K562 (cell line): ENCODE measurements around the gene CHN2. TPM values are rescaled to one million over a fixed set of nuclear protein-coding genes. Genes with fewer than 3 reads are reported as not detected.

Source experiments
- ATAC-seq: fragments of 200-7000 bp; cut with Tn5 transposase; 3 replicates; pipeline ENCODE4 v1.9.1; 2020; ENCODE audit warnings: moderate library complexity
- BruUV-seq: library from RNA; stranded (reverse); fragments of 400-500 nt; replicated peaks from 2 replicates; lab custom pipeline; 2021; lab: Mats Ljungman, UMichigan
- CTCF ChIA-PET: fragments of 300-600 bp; formaldehyde crosslinking; extraction: SDS; loops from one replicate; lab custom pipeline; 2021; ENCODE audit warnings: low intra/inter-chr PET ratio; lab: Yijun Ruan, JAX
- POLR2A ChIA-PET: fragments of 300-600, 350-650 bp; sonication (Branson Sonifier 250); formaldehyde crosslinking; extraction: SDS; loops from one replicate; lab custom pipeline; 2021; ENCODE audit warnings: antibody characterized with exemption, inconsistent platforms; lab: Yijun Ruan, JAX
- DNase-seq, 4 experiments: peaks; one replicate each; pipeline versions ENCODE4 v3.0.0 to v3.0.0-alpha.2; 2011 to 2018; ENCODE audit warnings: low spot score in 3 of 4, mixed read lengths in 3 of 4; ENCODE audit errors: extremely low read depth in 1 of 4
- FAIRE-seq: peaks from 2 replicates; lab custom pipeline; 2011; peaks lifted over from hg19 to GRCh38; lab: Jason Lieb, UNC
- H2AFZ ChIP-seq: 2 replicates; pipeline ENCODE4 v1.6.0; 2011; ENCODE audit warnings: low read depth, low read length, control low read depth, inconsistent platforms
- H3K27ac ChIP-seq: fragments of 200-600 bp; 3 replicates; pipeline ENCODE4 v1.8.0; 2011; ENCODE audit warnings: low read depth, mild to moderate bottlenecking, control low read depth, inconsistent platforms, low read length, moderate library complexity, mixed read lengths; ENCODE audit errors: extremely low read depth
- H3K27me3 ChIP-seq, 2 experiments: fragments of 300-600 bp in 1 of 2; 2 replicates in 1 of 2; 3 replicates in 1 of 2; pipeline versions ENCODE4 v1.6.0 to v1.8.0; 2011; ENCODE audit warnings: inconsistent platforms in 2 of 2, low read length in 2 of 2, mild to moderate bottlenecking in 1 of 2, mixed read lengths in 1 of 2, moderate library complexity in 1 of 2; ENCODE audit not compliant: control insufficient read depth in 2 of 2, insufficient read depth in 2 of 2
- H3K36me3 ChIP-seq: fragments of 300-600 bp; 3 replicates; pipeline ENCODE4 v1.8.0; 2011; ENCODE audit warnings: mild to moderate bottlenecking, low read length, inconsistent platforms; ENCODE audit not compliant: control insufficient read depth, insufficient read depth
- H3K4me1 ChIP-seq, 2 experiments: fragments of 200-600 bp in 1 of 2; replicated peaks in 1 of 2; 2 replicates in 1 of 2; 3 replicates in 1 of 2; pipeline versions ENCODE4 v1.5.1 to v1.8.0; 2011; ENCODE audit warnings: inconsistent platforms in 2 of 2, low read length in 2 of 2, mild to moderate bottlenecking in 1 of 2, mixed read lengths in 1 of 2, moderate library complexity in 1 of 2; ENCODE audit not compliant: control insufficient read depth in 2 of 2, insufficient read depth in 2 of 2
- H3K4me2 ChIP-seq: 2 replicates; pipeline ENCODE4 v1.6.1; 2011; ENCODE audit warnings: low read length, control low read depth, inconsistent platforms, mixed read lengths; ENCODE audit not compliant: insufficient read depth
- H3K4me3 ChIP-seq: fragments of 200-600 bp; sonication (generic), shearing (Covaris generic); 2 replicates; pipeline ENCODE4 v1.5.1; 2016; ENCODE audit warnings: control low read depth, inconsistent platforms
- H3K79me2 ChIP-seq: fragments of 200-600 bp; 3 replicates; pipeline ENCODE4 v1.8.0; 2011; ENCODE audit warnings: low read length, inconsistent platforms; ENCODE audit not compliant: control insufficient read depth, insufficient read depth
- H3K9ac ChIP-seq, 2 experiments: 2 replicates each; pipeline versions ENCODE4 v1.6.0 to v1.6.1; 2011; ENCODE audit warnings: low read depth in 2 of 2, low read length in 2 of 2, control low read depth in 1 of 2, inconsistent platforms in 1 of 2, mild to moderate bottlenecking in 1 of 2, mixed read lengths in 1 of 2; ENCODE audit not compliant: insufficient read depth in 1 of 2
- H3K9me1 ChIP-seq: one replicate; pipeline ENCODE4 v1.6.0; 2011; ENCODE audit warnings: inconsistent platforms, mild to moderate bottlenecking, low read length, moderate library complexity; ENCODE audit not compliant: control insufficient read depth, insufficient read depth
- H3K9me3 ChIP-seq: replicated peaks from 2 replicates; pipeline ENCODE4 v1.5.1; 2011; ENCODE audit warnings: low read depth, low read length, inconsistent platforms; ENCODE audit not compliant: control insufficient read depth, insufficient read depth
- H4K20me1 ChIP-seq: replicated peaks from 2 replicates; pipeline ENCODE4 v1.6.1; 2011; ENCODE audit warnings: low read length, inconsistent platforms, mixed read lengths; ENCODE audit not compliant: control insufficient read depth, insufficient read depth
- NUFIP1 ChIP-seq: fragments of 450-650 bp; IDR thresholded peaks from 2 replicates; pipeline ENCODE4 v1.6.1; 2018; ENCODE audit not compliant: partially characterized antibody
- TRIM28 ChIP-seq: fragments of 450-650 bp; IDR thresholded peaks from 2 replicates; pipeline ENCODE4 v1.6.1; 2017
- WGBS: fragments of 100-300 bp; shearing (Covaris generic); methylation state at CpG from one replicate; pipeline ENCODE4 v1.1.6; 2016; ENCODE audit warnings: low coverage, mixed read lengths; ENCODE audit not compliant: insufficient coverage; ENCODE audit errors: missing lambda C conversion rate; 5-methylcytosine and 5-hydroxymethylcytosine counted together
- in situ Hi-C: fragments of 300-500 bp; cut with MboI; formaldehyde crosslinking; loops from 4 replicates; pipeline ENCODE4 v1.15.0; 2018; ENCODE audit warnings: inconsistent platforms, mixed read lengths
- intact Hi-C: fragments of 100-400 bp; cut with micrococcal nuclease; formaldehyde crosslinking; loops from 2 replicates; pipeline ENCODE4 v1.14.2; 2022
- polyA plus RNA-seq, 8 experiments: library from polyadenylated mRNA; depleted of rRNA in 4 of 8; stranded (reverse) in 5 of 8; unstranded in 3 of 8; fragments of >200 nt; fragmentation: Nextera tagmentation in 2 of 8; fragmentation: Illumina TruSeq in 1 of 8; extraction: Ambion mirVana in 2 of 8; extraction: Trizol in 1 of 8; gene quantifications; 2 replicates each; pipeline versions ENCODE4 v1.2.1 to v1.2.3, GENCODE V29; 2011 to 2014; ENCODE audit warnings: inconsistent platforms in 1 of 8, missing spikeins in 1 of 8
- total RNA-seq, 7 experiments: library from RNA; depleted of rRNA in 6 of 7; stranded (reverse); fragments of >200 nt in 6 of 7; fragmentation: Illumina TruSeq in 2 of 7; extraction: Trizol in 2 of 7; gene quantifications; 2 replicates each; pipeline versions ENCODE4 v1.2.1 to v1.2.3, GENCODE V29; 2011 to 2021; ENCODE audit warnings: low replicate concordance in 1 of 7
- TF ChIP-seq, protein P1 (sequence below): sonication (generic); formaldehyde crosslinking; IDR thresholded peaks from 2 replicates; pipeline ENCODE4 v1.9.0; 2022; ENCODE audit warnings: mild to moderate bottlenecking, missing genetic modification reagents
- TF ChIP-seq, protein P2 (sequence below): sonication (generic); formaldehyde crosslinking; IDR thresholded peaks from 2 replicates; pipeline ENCODE4 v1.9.0; 2022; ENCODE audit warnings: mild to moderate bottlenecking, missing genetic modification reagents
- TF ChIP-seq, protein P3 (sequence below): sonication (generic); formaldehyde crosslinking; IDR thresholded peaks from 2 replicates; pipeline ENCODE4 v1.8.0; 2022; ENCODE audit warnings: mild to moderate bottlenecking, missing genetic modification reagents
- TF ChIP-seq, protein P4 (sequence below), 2 experiments: fragments of 450-650 bp; conservative IDR thresholded peaks; 2 replicates each; pipeline ENCODE4 v1.6.1; 2017; ENCODE audit warnings: mild to moderate bottlenecking in 2 of 2, moderate library complexity in 2 of 2

Gene CHN2
- total and polyA plus RNA-seq, 9 of the 15 experiments (the other 6 are each of a cell fraction or from before 2014, with no cell fraction given): 0.12 to 2.1 (median 0.31) TPM; not detected in 1

DNA sequence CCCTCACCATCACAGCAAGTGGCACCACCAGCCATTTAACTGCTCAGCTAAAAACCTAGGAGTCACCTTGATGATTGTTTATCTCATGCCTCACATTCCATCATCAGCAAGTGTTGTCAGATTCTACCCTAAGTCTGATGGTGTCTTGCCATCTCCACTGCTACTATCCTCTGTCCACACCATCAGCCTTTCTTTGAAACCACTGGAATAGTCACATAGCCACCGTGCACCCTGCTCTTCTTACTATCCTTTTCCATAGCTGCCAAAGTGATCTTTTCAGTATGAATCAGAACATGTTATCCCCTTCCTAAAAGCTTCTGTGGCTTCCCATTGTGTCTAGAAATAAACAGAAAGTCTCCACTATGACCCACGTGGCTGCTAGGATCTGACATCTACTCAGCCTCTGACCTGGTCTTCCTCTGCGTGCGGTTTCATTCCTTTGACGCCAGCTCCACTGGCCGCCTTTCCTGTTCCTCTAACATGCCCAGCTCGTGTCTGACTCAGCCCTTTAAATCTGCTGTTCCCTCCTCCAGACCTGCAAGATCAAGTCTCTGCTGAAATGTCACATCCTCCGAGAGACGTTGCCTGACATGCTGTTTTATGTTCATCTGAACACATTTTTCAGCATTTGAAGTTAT lies 16.5 kb upstream of the CHN2 start:
- ChIA-PET CTCF (no interaction called here), POLR2A (interaction anchor here (0.6 kb wide), 1 partner anchor 43 kb away, joined by 3 read pairs; no protein-coding TSS in a partner anchor)
- no peak for DNase-seq
- FAIRE-seq: no peak
- no peak overlapping the region for H3K4me2 ChIP-seq
- in situ Hi-C loops: no loop called here
- no TSS peak for BruUV-seq
- no peak overlapping the region for H3K9ac ChIP-seq
- H3K9me3 ChIP-seq: no peaks in the 10 kb centered on the region
- under 1% methylated on average over 9 of the region's 9 CpGs for WGBS
- TF ChIP-seq, protein P1, sequence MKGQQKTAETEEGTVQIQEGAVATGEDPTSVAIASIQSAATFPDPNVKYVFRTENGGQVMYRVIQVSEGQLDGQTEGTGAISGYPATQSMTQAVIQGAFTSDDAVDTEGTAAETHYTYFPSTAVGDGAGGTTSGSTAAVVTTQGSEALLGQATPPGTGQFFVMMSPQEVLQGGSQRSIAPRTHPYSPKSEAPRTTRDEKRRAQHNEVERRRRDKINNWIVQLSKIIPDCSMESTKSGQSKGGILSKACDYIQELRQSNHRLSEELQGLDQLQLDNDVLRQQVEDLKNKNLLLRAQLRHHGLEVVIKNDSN (CRISPR knock-in tag): 0 out of 2 replicates have a peak, but pooled peaks have one; percentile 15
- TF ChIP-seq, protein P2, sequence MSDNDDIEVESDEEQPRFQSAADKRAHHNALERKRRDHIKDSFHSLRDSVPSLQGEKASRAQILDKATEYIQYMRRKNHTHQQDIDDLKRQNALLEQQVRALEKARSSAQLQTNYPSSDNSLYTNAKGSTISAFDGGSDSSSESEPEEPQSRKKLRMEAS: peak; percentile 57; the same call in 1 of the 2 replicates
- TF ChIP-seq TRIM28 (no peak), NUFIP1 (no peak)
- TF ChIP-seq, protein P3, sequence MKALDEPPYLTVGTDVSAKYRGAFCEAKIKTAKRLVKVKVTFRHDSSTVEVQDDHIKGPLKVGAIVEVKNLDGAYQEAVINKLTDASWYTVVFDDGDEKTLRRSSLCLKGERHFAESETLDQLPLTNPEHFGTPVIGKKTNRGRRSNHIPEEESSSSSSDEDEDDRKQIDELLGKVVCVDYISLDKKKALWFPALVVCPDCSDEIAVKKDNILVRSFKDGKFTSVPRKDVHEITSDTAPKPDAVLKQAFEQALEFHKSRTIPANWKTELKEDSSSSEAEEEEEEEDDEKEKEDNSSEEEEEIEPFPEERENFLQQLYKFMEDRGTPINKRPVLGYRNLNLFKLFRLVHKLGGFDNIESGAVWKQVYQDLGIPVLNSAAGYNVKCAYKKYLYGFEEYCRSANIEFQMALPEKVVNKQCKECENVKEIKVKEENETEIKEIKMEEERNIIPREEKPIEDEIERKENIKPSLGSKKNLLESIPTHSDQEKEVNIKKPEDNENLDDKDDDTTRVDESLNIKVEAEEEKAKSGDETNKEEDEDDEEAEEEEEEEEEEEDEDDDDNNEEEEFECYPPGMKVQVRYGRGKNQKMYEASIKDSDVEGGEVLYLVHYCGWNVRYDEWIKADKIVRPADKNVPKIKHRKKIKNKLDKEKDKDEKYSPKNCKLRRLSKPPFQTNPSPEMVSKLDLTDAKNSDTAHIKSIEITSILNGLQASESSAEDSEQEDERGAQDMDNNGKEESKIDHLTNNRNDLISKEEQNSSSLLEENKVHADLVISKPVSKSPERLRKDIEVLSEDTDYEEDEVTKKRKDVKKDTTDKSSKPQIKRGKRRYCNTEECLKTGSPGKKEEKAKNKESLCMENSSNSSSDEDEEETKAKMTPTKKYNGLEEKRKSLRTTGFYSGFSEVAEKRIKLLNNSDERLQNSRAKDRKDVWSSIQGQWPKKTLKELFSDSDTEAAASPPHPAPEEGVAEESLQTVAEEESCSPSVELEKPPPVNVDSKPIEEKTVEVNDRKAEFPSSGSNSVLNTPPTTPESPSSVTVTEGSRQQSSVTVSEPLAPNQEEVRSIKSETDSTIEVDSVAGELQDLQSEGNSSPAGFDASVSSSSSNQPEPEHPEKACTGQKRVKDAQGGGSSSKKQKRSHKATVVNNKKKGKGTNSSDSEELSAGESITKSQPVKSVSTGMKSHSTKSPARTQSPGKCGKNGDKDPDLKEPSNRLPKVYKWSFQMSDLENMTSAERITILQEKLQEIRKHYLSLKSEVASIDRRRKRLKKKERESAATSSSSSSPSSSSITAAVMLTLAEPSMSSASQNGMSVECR: 0 out of 2 replicates have a peak, but pooled peaks have one; percentile 21
- TF ChIP-seq, protein P4, sequence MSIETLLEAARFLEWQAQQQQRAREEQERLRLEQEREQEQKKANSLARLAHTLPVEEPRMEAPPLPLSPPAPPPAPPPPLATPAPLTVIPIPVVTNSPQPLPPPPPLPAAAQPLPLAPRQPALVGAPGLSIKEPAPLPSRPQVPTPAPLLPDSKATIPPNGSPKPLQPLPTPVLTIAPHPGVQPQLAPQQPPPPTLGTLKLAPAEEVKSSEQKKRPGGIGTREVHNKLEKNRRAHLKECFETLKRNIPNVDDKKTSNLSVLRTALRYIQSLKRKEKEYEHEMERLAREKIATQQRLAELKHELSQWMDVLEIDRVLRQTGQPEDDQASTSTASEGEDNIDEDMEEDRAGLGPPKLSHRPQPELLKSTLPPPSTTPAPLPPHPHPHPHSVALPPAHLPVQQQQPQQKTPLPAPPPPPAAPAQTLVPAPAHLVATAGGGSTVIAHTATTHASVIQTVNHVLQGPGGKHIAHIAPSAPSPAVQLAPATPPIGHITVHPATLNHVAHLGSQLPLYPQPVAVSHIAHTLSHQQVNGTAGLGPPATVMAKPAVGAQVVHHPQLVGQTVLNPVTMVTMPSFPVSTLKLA (conservative IDR thresholded peaks at IDR 0.05): 0 out of 4 replicates have a peak, but pooled peaks of 1 of the 2 experiments have one; percentile 32
- ATAC-seq: no peak
- H3K36me3 ChIP-seq: no peaks in the 10 kb centered on the region
- H3K4me3 ChIP-seq: no peak overlapping the region
- no peaks in the 10 kb centered on the region for H3K9me1 ChIP-seq
- H3K79me2 ChIP-seq: no peaks in the 10 kb centered on the region
- H4K20me1 ChIP-seq: no peaks in the 10 kb centered on the region; the same call in 1 of the 2 replicates
- no peak overlapping the region for H3K27ac ChIP-seq
- H2AFZ ChIP-seq: no peak overlapping the region
- no peaks in the 10 kb centered on the region for H3K27me3 ChIP-seq
- no peaks in the 10 kb centered on the region for H3K4me1 ChIP-seq
- intact Hi-C loops: no loop called here
